ENCODE measurements around the gene RNH1. TPM values are rescaled to one million over a fixed set of nuclear protein-coding genes. Genes with fewer than 3 reads are reported as not detected.

Gene RNH1
- polyA plus RNA-seq, 1 experiment, result 260 TPM

DNA sequence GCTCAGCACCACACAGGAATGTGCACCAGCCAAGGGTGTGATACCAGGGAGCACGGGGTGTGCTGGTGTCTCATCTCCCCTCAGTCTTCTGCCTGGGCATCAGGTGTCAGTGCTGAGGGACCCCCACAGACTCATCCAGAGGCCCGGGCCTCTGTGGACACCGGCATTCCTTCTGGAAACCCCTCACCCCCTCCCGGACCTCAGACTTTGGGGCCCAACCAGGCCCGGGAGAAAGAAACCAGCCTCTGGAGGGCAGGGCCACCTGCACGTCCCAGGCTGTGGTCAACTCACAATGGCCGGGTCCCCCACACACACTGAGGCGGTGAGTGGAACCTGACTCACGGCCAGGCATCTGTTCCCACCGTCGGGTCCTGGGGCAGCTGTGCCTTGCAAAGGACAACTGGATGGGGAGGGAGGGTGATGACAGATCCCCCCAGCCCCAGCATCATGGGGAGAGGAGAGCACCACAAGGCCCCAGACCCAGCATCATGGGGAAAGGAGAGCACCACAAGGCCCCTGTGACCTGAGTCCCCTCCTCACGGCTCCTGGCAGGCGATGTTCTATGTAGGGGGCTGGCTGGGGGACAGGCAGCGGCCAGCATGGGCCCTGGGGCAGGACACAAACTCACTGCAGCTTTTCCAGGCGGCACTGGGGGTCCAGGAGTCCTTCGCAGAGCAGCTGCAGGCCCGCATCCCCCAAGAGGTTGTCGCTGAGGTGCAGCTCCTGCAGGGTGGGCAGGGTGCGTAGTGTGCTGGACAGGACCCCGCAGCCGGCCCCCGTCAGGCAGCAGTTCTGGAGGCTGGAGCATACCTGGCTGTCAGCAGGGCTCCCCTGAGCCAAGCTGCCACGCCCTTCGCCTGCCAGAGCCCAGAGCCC, 7.6 kb downstream of the RNH1 start:
- DNase-seq (ENCODE audit: low read depth), result no peak

DNA sequence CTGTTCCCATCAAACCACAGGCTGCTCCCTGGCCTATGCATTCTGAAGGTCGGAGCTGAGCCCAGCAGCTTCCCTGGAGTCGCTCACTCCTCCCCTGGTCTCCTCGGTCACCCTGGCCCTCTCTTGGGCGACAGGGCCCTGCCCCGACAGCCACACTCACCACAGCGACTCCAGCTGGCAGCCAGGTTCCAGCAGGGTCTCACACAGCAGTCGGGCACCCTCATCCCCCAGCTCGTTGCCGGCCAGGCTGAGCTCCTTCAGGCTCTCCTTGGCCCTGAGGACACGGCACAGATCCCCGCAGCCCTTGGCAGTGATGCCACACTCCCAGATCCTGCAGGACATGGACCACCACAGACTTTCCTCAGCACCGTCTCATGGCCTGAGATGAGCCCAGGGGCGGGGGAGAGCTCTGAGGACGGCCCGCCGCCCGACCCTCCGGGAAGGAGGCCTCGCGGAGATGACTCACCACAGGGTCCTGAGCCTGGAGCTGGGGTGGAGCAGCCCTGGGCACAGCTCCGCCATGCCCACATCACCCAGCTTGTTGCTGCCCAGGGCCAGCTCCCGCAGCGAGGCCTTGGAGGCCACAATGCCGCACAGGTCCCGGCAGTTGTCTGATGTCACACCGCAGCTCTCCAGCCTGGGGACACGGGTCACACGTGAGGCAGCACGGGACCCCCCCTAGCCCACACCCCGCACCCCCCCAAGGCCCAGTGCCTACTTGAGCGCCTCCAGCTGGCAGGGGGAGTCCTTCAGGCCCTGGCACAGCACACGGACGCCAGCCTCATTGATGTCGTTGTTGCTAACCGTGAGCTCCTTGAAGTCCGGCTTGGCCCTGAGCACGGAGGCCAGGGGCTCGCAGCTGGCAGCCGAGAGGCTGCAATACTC, 8.5 kb downstream of the RNH1 start:
- TF ChIP-seq, protein P1, sequence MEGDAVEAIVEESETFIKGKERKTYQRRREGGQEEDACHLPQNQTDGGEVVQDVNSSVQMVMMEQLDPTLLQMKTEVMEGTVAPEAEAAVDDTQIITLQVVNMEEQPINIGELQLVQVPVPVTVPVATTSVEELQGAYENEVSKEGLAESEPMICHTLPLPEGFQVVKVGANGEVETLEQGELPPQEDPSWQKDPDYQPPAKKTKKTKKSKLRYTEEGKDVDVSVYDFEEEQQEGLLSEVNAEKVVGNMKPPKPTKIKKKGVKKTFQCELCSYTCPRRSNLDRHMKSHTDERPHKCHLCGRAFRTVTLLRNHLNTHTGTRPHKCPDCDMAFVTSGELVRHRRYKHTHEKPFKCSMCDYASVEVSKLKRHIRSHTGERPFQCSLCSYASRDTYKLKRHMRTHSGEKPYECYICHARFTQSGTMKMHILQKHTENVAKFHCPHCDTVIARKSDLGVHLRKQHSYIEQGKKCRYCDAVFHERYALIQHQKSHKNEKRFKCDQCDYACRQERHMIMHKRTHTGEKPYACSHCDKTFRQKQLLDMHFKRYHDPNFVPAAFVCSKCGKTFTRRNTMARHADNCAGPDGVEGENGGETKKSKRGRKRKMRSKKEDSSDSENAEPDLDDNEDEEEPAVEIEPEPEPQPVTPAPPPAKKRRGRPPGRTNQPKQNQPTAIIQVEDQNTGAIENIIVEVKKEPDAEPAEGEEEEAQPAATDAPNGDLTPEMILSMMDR (IDR thresholded peaks at IDR 0.05; ENCODE audit: insufficient read depth, low read depth, low read length), result no peak
- H3K4me3 ChIP-seq (ENCODE audit: low read depth, low read length), result no peak overlapping the region
- H3K36me3 ChIP-seq (ENCODE audit: control insufficient read depth, insufficient read depth, low read length), result peaks cover 67% of the 10 kb centered on the region
- no peak for DNase-seq (ENCODE audit: low read depth)
- CTCF ChIA-PET, result interaction anchor here (0.8 to 1.0 kb wide), 2 partner anchors 20 to 59 kb away, joined by 3 to 5 read pairs; no protein-coding TSS in a partner anchor
- no peaks in the 10 kb centered on the region for H3K27me3 ChIP-seq (ENCODE audit: control insufficient read depth, insufficient read depth, low read length)
- POLR2A ChIA-PET, result no interaction called here

More for the DNA sequence above, 7.6 kb downstream of the RNH1 start:
- peaks cover 61% of the 10 kb centered on the region for H3K36me3 ChIP-seq (ENCODE audit: control insufficient read depth, insufficient read depth, low read length)
- H3K27me3 ChIP-seq (ENCODE audit: control insufficient read depth, insufficient read depth, low read length), result no peaks in the 10 kb centered on the region
- CTCF ChIA-PET, result no interaction called here
- POLR2A ChIA-PET, result no interaction called here
- TF ChIP-seq, protein P1 (IDR thresholded peaks at IDR 0.05; ENCODE audit: insufficient read depth, low read depth, low read length), result no peak
- H3K4me3 ChIP-seq (ENCODE audit: low read depth, low read length), result no peak overlapping the region

DNA sequence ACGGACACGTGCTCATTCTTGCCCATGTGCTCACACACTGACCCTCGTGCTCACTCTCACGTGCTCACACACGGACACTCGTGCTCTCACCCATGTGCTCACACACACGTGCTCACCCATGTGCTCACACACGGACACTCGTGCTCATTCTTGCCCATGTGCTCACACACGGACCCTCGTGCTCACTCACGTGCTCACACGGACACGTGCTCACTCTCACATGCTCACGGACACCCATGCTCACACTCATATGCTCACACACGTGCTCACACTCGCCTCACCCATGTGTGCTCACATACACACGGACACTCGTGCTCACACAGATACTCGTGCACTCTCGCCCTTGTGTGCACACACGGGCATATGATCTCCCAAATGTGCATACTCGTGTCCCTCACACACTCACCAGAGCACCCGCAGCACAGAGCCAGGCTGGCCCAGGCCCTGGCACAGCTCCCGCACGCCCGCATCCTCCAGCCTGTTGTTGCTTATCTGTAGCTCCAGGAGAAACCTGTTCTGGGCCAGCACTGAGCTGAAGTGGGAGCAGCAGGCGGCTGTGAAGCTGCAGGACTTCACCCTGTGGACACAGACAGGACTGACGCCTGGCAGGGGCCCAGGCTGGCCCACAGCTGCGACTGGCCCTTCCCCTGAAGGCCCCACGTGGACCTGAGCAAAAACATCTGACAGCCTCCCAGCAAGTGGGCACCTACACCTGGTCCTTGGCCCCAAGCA, 9.3 kb downstream of the RNH1 start:
- Histone ChIP-seq H3K36me3 (ENCODE audit: control insufficient read depth, insufficient read depth, low read length) (peaks cover 68% of the 10 kb centered on the region), H3K4me3 (ENCODE audit: low read depth, low read length) (no peak overlapping the region), H3K27me3 (ENCODE audit: control insufficient read depth, insufficient read depth, low read length) (no peaks in the 10 kb centered on the region)
- ChIA-PET CTCF (interaction anchor here (0.8 to 1.0 kb wide), 2 partner anchors 21 to 58 kb away, joined by 3 to 5 read pairs; no protein-coding TSS in a partner anchor), POLR2A (no interaction called here)
- DNase-seq (ENCODE audit: low read depth), result no peak
- TF ChIP-seq, protein P1 (IDR thresholded peaks at IDR 0.05; ENCODE audit: insufficient read depth, low read depth, low read length), result no peak

DNA sequence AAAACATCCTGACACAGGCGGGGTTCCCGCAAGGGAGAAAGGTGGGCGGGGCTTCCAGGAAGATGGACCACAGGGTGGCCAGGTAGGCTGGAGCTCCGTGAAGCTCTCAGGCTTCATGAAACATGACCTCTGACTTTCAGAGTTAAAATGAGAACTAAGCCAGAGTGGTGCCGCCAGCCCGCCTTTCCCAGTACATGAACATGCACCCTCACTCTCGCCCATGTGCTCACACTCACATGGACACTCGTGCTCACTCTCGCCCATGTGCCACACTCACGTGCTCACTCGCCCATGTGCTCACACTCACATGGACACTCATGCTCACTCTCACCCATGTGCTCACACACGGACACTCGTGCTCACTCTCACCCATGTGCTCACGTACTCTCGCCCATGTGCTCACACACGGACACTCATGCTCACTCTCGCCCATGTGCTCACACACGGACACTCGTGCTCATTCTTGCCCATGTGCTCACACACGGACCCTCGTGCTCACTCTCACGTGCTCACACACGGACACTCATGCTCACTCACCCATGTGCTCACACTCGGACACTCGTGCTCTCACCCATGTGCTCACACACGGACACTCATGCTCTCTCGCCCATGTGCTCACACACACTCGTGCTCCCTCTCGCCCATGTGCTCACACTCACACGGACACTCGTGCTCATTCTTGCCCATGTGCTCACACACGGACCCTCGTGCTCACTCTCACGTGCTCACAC, 10.0 kb downstream of the RNH1 start:
- Histone ChIP-seq H3K27me3 (ENCODE audit: control insufficient read depth, insufficient read depth, low read length) (no peaks in the 10 kb centered on the region), H3K36me3 (ENCODE audit: control insufficient read depth, insufficient read depth, low read length) (peaks cover 66% of the 10 kb centered on the region), H3K4me3 (ENCODE audit: low read depth, low read length) (no peak overlapping the region)
- ChIA-PET POLR2A (no interaction called here), CTCF (no interaction called here)
- TF ChIP-seq, protein P1 (IDR thresholded peaks at IDR 0.05; ENCODE audit: insufficient read depth, low read depth, low read length), result no peak
- DNase-seq (ENCODE audit: low read depth), result no peak

All from BJ (cell line).